ENCODE measurements around the gene SYT12.

DNA sequence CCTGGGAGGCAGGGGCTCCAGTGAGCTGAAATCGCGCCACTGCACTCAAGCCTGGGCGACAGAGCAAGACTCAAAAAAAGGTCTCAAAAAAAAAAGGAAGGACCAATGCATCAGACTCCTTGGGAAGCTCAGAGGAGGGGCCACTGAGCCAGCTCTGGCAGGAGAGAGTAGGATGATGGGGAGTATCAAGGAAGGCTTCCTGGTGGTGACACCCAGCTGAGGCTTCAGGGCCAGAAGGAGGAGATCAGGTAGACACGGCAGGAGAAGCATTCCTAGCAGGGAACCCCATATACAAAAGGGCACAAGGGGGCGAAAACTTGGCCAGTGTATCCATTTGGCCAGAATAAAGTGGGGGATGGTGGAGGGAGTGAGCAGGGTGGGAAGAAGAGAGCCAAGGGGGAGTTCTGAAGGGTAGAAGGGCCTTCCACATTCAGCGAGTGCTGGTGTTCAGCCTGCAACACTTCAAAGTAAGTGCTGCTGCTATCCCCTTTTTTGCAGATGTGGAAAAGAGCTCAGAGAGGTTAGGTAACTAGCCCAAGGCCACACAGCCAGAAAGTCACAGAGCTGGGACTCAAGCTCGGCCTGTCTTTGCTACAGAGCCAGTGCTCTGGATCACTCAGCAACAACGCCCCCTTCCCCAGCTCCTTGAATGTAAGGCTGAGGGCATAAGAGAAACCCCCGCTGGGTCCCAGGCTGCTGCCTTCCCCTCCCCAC, 28.4 kb downstream of the SYT12 start:
- TF ChIP-seq PAX5 (IDR thresholded peaks at IDR 0.05; ENCODE audit: insufficient read depth, low read length, severe bottlenecking), result no peak
- TF ChIP-seq POLR2AphosphoS5 (IDR thresholded peaks at IDR 0.05; ENCODE audit: low read depth, low read length), result no peak
- TF ChIP-seq POLR2A (IDR thresholded peaks at IDR 0.05; ENCODE audit: low read depth, low read length), result no peak
- TF ChIP-seq TAF1 (IDR thresholded peaks at IDR 0.05; ENCODE audit: low read depth, low read length), result no peak
- no peak for TF ChIP-seq SPI1 (IDR thresholded peaks at IDR 0.05; ENCODE audit: low read depth, low read length)

Data from GM12891 (cell line).